Measurements from ENCODE around the gene TMPRSS13. TPM values are rescaled to one million over a fixed set of nuclear protein-coding genes. Genes with fewer than 3 reads are reported as not detected.

Gene TMPRSS13
- total RNA-seq, 4 donors from 2014 or later: 0.27 to 0.79 TPM; not detected in 2

DNA sequence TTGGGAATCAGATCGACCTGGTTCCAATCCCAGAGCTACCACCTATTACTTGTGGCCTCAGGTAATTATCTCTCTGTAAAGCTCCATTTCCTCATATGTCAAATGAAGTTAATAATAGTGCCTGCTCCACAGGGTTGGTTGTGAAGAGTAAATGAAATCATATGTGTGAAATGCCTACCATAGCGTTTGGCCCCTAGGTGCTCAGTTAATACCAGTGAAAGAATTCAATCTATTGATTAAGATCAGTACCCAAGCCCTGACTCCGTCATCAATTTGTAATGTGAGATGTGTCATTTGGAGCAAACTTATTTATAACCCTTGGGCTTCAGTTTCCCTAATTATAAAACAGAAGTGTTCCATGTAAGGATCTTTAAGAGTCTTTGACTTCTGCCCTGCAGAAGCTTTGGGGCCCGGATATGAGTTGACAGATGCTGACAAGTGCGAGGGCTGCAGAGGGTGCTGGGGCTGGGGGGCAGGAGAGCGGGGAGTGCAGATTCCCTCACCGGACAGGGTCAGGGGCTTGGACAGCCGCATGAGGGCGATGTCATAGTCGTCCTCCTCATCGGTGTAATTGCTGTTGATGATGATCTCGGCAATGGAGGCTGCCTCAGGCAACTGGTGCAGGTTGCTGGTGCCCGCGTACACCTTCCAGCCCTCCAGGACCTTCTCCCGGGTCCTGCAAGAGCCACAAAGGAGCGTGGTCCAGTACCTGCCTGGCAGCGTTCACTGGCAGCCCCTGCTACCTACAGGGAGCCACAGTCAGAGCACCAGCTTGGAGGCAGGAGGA, 20.9 kb downstream of the TMPRSS13 start:
- H3K4me1 ChIP-seq: peaks cover 0 to 12% (median 5%) of the 10 kb centered on the region in 4 donors
- intact Hi-C loops (cut with DNase I; ENCODE audit: low total_unique reads): no loop called here
- in situ Hi-C loops (cut with MboI; ENCODE audit: low pct_ligation_motif_present in 1 of 4, low pct_unique_long_range_greater_than_20kb in 1 of 4, low sequenced_read_pairs in 3 of 4): no loop called here
- 88 to 93% methylated on average over 6 to 17 of the region's 17 CpGs for WGBS, 2 donors (ENCODE audit: low coverage in 1 of 2)
- H3K4me3 ChIP-seq: no peak overlapping the region
- TF ChIP-seq EP300 (IDR thresholded peaks at IDR 0.05; ENCODE audit: low read depth): no peak
- TF ChIP-seq POLR2AphosphoS5 (IDR thresholded peaks at IDR 0.05): no peak
- TF ChIP-seq POLR2A (IDR thresholded peaks at IDR 0.05): no peak
- TF ChIP-seq, protein P1, sequence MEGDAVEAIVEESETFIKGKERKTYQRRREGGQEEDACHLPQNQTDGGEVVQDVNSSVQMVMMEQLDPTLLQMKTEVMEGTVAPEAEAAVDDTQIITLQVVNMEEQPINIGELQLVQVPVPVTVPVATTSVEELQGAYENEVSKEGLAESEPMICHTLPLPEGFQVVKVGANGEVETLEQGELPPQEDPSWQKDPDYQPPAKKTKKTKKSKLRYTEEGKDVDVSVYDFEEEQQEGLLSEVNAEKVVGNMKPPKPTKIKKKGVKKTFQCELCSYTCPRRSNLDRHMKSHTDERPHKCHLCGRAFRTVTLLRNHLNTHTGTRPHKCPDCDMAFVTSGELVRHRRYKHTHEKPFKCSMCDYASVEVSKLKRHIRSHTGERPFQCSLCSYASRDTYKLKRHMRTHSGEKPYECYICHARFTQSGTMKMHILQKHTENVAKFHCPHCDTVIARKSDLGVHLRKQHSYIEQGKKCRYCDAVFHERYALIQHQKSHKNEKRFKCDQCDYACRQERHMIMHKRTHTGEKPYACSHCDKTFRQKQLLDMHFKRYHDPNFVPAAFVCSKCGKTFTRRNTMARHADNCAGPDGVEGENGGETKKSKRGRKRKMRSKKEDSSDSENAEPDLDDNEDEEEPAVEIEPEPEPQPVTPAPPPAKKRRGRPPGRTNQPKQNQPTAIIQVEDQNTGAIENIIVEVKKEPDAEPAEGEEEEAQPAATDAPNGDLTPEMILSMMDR (IDR thresholded peaks at IDR 0.05): no peak
- H3K9me3 ChIP-seq: no peaks in the 10 kb centered on the region
- H3K36me3 ChIP-seq: no peaks in the 10 kb centered on the region
- DNase-seq: no peak
- no peak overlapping the region for H3K27ac ChIP-seq
- no peaks in the 10 kb centered on the region for H3K27me3 ChIP-seq

DNA sequence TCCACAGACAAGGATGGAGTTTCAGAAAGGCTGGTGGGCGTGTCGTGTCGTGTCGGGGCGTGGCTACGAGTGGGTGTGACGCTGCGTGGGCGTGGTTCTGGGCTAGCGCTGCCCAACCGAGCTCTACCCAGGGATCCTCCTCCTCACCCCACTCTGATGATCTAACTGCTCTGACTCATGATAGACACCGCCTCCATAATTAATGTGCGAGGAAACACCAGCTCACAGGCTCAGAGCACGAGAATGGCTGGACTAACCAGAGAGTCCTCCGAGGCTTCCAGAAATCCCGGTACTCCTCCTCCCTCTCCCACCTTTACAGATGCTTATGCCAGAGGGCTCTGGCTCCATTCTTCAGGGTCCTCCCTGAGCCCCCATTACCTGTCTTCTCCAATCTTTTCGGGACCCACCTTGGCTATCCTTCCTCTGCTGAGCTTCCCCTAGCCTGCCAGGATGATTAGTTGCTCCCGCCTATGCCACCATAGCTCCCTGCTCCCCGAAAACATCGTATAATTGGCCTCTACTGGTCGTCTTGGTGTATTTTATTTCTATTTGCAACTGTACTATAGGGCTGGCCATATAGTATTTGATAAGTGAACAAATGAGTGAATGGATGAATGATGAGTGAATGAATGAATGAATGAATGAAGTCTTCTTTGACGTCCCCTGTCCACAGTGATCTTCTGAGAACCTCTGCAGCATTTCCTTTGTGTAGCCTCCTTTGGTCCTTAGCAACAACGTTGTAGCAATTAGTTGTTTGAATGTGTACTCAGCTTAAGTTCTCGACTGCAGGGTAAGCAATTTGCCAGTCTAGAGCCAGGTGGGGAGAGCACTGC, 21.7 kb downstream of the TMPRSS13 start:
- peak; percentile 88 for DNase-seq
- Histone ChIP-seq H3K4me3 (no peak overlapping the region), H3K27me3 (no peaks in the 10 kb centered on the region), H3K4me1 (peaks cover 0 to 12% (median 5%) of the 10 kb centered on the region in 4 donors), H3K27ac (peak overlapping the region in 3 of 4 donors; percentile 21 to 52 (median 27)), H3K9me3 (no peaks in the 10 kb centered on the region), H3K36me3 (no peaks in the 10 kb centered on the region)
- 29 to 73% methylated on average over 5 to 24 of the region's 24 CpGs for WGBS, 2 donors (ENCODE audit: low coverage in 1 of 2)
- peak; percentile 22 to 77 (median 70) for TF ChIP-seq POLR2AphosphoS5 (IDR thresholded peaks at IDR 0.05)
- TF ChIP-seq, protein P1 (IDR thresholded peaks at IDR 0.05): no peak
- intact Hi-C loops (cut with DNase I; ENCODE audit: low total_unique reads) (no loop called here), in situ Hi-C loops (cut with MboI; ENCODE audit: low pct_ligation_motif_present in 1 of 4, low pct_unique_long_range_greater_than_20kb in 1 of 4, low sequenced_read_pairs in 3 of 4) (no loop called here)

DNA sequence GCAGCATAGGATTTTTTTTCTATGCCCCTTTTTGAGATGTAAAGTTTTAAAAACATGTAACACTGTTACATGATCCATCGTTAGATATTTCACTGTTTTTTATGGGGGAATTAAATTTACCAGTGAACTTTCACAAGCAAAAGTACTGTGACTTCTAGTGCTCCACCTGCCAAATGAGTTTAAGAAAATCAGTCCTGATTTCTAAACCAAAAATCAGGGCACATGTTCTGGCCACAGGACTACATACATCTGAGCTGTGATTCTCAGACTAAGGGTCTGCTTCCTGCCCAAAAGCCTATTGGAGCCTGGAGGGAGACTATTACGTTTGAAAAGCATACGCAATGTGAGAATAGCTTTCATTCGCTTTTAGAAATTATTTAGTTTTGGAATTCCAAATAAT, 22.5 kb downstream of the TMPRSS13 start:
- peak overlapping the region in 1 of 4 donors; percentile 13 for H3K27ac ChIP-seq
- no peaks in the 10 kb centered on the region for H3K36me3 ChIP-seq
- no peak overlapping the region for H3K4me3 ChIP-seq
- no peaks in the 10 kb centered on the region for H3K27me3 ChIP-seq
- TF ChIP-seq POLR2A (IDR thresholded peaks at IDR 0.05) (no peak), POLR2AphosphoS5 (IDR thresholded peaks at IDR 0.05) (no peak), EP300 (IDR thresholded peaks at IDR 0.05; ENCODE audit: low read depth) (no peak)
- TF ChIP-seq, protein P1 (IDR thresholded peaks at IDR 0.05): no peak
- DNase-seq: no peak
- WGBS, 2 donors (ENCODE audit: low coverage in 1 of 2): 79 to 87% methylated on average over 3 to 4 of the region's 4 CpGs
- intact Hi-C loops (cut with DNase I; ENCODE audit: low total_unique reads): no loop called here
- H3K4me1 ChIP-seq: peaks cover 0 to 12% (median 5%) of the 10 kb centered on the region in 4 donors
- in situ Hi-C loops (cut with MboI; ENCODE audit: low pct_ligation_motif_present in 1 of 4, low pct_unique_long_range_greater_than_20kb in 1 of 4, low sequenced_read_pairs in 3 of 4): no loop called here
- H3K9me3 ChIP-seq: no peaks in the 10 kb centered on the region

DNA sequence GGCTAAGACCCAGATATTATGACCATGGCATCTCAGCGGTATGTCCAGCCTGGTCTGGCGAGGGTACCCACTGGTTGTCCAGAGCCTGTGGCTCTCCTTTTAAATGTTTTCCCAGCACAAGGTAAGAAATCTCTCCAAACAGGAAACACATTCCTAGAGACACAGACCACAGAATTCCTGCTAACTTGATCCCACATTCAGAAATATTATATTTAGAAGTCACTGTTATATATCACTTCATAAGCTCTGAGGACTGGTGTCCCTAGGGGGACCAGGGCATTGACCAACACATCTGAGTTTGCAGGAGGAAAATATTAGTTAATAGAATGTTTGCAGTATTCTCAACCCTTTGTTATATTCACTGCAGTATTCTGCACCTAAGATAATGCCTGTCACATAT, 23.1 kb downstream of the TMPRSS13 start:
- TF ChIP-seq POLR2AphosphoS5 (IDR thresholded peaks at IDR 0.05) (no peak), EP300 (IDR thresholded peaks at IDR 0.05; ENCODE audit: low read depth) (no peak), POLR2A (IDR thresholded peaks at IDR 0.05) (no peak)
- TF ChIP-seq, protein P1 (IDR thresholded peaks at IDR 0.05): no peak
- in situ Hi-C loops (cut with MboI; ENCODE audit: low pct_ligation_motif_present in 1 of 4, low pct_unique_long_range_greater_than_20kb in 1 of 4, low sequenced_read_pairs in 3 of 4) (no loop called here), intact Hi-C loops (cut with DNase I; ENCODE audit: low total_unique reads) (no loop called here)
- H3K4me1 ChIP-seq: peaks cover 0 to 12% (median 5%) of the 10 kb centered on the region in 4 donors
- H3K27ac ChIP-seq: no peak overlapping the region
- no peaks in the 10 kb centered on the region for H3K9me3 ChIP-seq
- WGBS, 2 donors (ENCODE audit: low coverage in 1 of 2): 100% methylated on average over 2 of the region's 2 CpGs; no CpG with 5 or more reads in 1 of the 2 donors
- no peaks in the 10 kb centered on the region for H3K27me3 ChIP-seq
- no peak for DNase-seq
- H3K36me3 ChIP-seq: no peaks in the 10 kb centered on the region
- no peak overlapping the region for H3K4me3 ChIP-seq

Measured in transverse colon (tissue), 4 donors.